Ovary (tissue), 9 donors: ENCODE data around the gene QPRT. TPM values are rescaled to one million over a fixed set of nuclear protein-coding genes. Genes with fewer than 3 reads are reported as not detected.

Source experiments
- DNase-seq, 5 donors: peaks; one replicate each; pipeline ENCODE4 v3.0.0-alpha.2; 2019 to 2020
- H3K27ac ChIP-seq, 2 donors: fragments of 200-600 bp; one replicate each; pipeline versions ENCODE4 v1.5.1 to v1.8.0; 2019 to 2022
- H3K27me3 ChIP-seq: fragments of 200-600 bp; one replicate; pipeline ENCODE4 v1.8.0; 2022
- H3K36me3 ChIP-seq: fragments of 200-600 bp; sonication (generic); one replicate; pipeline ENCODE4 v1.5.1; 2019
- H3K4me1 ChIP-seq: one replicate; pipeline ENCODE4 v1.8.1; 2013; ENCODE audit warnings: mild to moderate bottlenecking, moderate library complexity; ENCODE audit not compliant: insufficient read depth
- H3K4me3 ChIP-seq: fragments of 200-600 bp; sonication (generic); one replicate; pipeline ENCODE4 v1.5.1; 2017
- H3K9me3 ChIP-seq, 2 donors: fragments of 200-600 bp in 1 of 2; sonication (generic) in 1 of 2; one replicate each; pipeline versions ENCODE4 v1.5.1 to v1.8.1; 2013 to 2019; ENCODE audit warnings: mild to moderate bottlenecking in 1 of 2, moderate library complexity in 1 of 2
- EP300 ChIP-seq: sonication (generic); formaldehyde crosslinking; IDR thresholded peaks from one replicate; pipeline ENCODE4 v1.6.1; 2017; ENCODE audit warnings: antibody characterized with exemption
- POLR2A ChIP-seq: fragments of 450-650 bp; IDR thresholded peaks from one replicate; pipeline ENCODE4 v1.6.1; 2017; ENCODE audit warnings: antibody characterized with exemption, mild to moderate bottlenecking, moderate library complexity
- WGBS, 3 donors: extraction: QIAGEN DNeasy Blood & Tissue Kit in 1 of 3; methylation state at CpG; one replicate each; pipeline versions ENCODE4 v1.1.5 to v1.1.7; 2013 to 2017; 5-methylcytosine and 5-hydroxymethylcytosine counted together
- intact Hi-C, 4 donors: fragments of 100-400 bp; cut with DNase I; formaldehyde crosslinking; loops; one replicate each; pipeline versions ENCODE4 v1.11.0 to v1.15.1; 2022 to 2023
- polyA plus RNA-seq, 2 donors: library from polyadenylated mRNA; stranded (reverse); fragments of 200-250 nt in 1 of 2; fragments of 350-450 nt in 1 of 2; fragmentation: Illumina TruSeq in 1 of 2; extraction: RNeasy Lipid Tissue Mini Kit (QIAGEN cat#74804) in 1 of 2; gene quantifications; one replicate each; pipeline ENCODE4 v1.2.3, GENCODE V29; 2013 to 2014
- total RNA-seq, 7 donors: library from RNA; depleted of rRNA in 2 of 7; stranded (reverse); fragments of >200 nt in 2 of 7; fragmentation: NEBNext Ultra II Directional in 3 of 7; extraction: Animal tissue kit (Norgen Biotek cat#: 25700) in 3 of 7; gene quantifications; one replicate each; pipeline versions ENCODE4 v1.1.0 to v1.2.4, GENCODE V29; 2016 to 2023
- TF ChIP-seq, protein P1 (sequence below), 3 donors: fragments of 450-650 bp in 2 of 3; fragments of 200-600 bp in 1 of 3; IDR thresholded peaks; one replicate each; pipeline versions ENCODE4 v1.5.1 to v1.8.0; 2016 to 2022; ENCODE audit warnings: antibody characterized with exemption in 3 of 3, mild to moderate bottlenecking in 1 of 3
- donor health status: DM: no; HTN: no; CAD: no; lungs with moderate emphysema.
- donor health status: DM: no; HTN: no; CAD: no.
- donor health status: Bipolar disorder and iron deficiency.
- donor health status: DM: yes; HTN: yes; CAD: no.
- donor health status: DM: no; HTN: no; CAD: no.
- donor health status: DM: yes; HTN: yes; CAD: no.

The QPRT gene
- total and polyA plus RNA-seq, 9 donors, result 21.4 to 67.9 (median 43.1) TPM

GRCh38 chr16:29656688-29657523 lies 22.1 kb upstream of the QPRT start:
- TF ChIP-seq EP300, result no peak
- TF ChIP-seq POLR2A, result no peak
- TF ChIP-seq, protein P1, sequence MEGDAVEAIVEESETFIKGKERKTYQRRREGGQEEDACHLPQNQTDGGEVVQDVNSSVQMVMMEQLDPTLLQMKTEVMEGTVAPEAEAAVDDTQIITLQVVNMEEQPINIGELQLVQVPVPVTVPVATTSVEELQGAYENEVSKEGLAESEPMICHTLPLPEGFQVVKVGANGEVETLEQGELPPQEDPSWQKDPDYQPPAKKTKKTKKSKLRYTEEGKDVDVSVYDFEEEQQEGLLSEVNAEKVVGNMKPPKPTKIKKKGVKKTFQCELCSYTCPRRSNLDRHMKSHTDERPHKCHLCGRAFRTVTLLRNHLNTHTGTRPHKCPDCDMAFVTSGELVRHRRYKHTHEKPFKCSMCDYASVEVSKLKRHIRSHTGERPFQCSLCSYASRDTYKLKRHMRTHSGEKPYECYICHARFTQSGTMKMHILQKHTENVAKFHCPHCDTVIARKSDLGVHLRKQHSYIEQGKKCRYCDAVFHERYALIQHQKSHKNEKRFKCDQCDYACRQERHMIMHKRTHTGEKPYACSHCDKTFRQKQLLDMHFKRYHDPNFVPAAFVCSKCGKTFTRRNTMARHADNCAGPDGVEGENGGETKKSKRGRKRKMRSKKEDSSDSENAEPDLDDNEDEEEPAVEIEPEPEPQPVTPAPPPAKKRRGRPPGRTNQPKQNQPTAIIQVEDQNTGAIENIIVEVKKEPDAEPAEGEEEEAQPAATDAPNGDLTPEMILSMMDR (IDR thresholded peaks at IDR 0.05), result no peak
- H3K27me3 ChIP-seq, result no peaks in the 10 kb centered on the region
- intact Hi-C loops, result no loop called here
- H3K4me1 ChIP-seq, result no peaks in the 10 kb centered on the region
- H3K9me3 ChIP-seq, result no peaks in the 10 kb centered on the region
- H3K27ac ChIP-seq, result no peak overlapping the region
- DNase-seq, result no peak
- 70 to 74% (median 70%) methylated on average over 11 of the region's 11 CpGs for WGBS, 3 donors
- H3K4me3 ChIP-seq, result no peak overlapping the region
- H3K36me3 ChIP-seq, result no peaks in the 10 kb centered on the region

GRCh38 chr16:29658705-29659104 lies 20.3 kb upstream of the QPRT start:
- DNase-seq, result no peak
- no peak overlapping the region for H3K4me3 ChIP-seq
- H3K36me3 ChIP-seq, result no peaks in the 10 kb centered on the region
- no peaks in the 10 kb centered on the region for H3K4me1 ChIP-seq
- no peaks in the 10 kb centered on the region for H3K27me3 ChIP-seq
- 75 to 77% (median 77%) methylated on average over 6 of the region's 6 CpGs for WGBS, 3 donors
- H3K27ac ChIP-seq, result no peak overlapping the region
- TF ChIP-seq, protein P1 (IDR thresholded peaks at IDR 0.05), result no peak
- TF ChIP-seq POLR2A (no peak), EP300 (no peak)
- no peaks in the 10 kb centered on the region for H3K9me3 ChIP-seq
- intact Hi-C loops, result no loop called here

DNA sequence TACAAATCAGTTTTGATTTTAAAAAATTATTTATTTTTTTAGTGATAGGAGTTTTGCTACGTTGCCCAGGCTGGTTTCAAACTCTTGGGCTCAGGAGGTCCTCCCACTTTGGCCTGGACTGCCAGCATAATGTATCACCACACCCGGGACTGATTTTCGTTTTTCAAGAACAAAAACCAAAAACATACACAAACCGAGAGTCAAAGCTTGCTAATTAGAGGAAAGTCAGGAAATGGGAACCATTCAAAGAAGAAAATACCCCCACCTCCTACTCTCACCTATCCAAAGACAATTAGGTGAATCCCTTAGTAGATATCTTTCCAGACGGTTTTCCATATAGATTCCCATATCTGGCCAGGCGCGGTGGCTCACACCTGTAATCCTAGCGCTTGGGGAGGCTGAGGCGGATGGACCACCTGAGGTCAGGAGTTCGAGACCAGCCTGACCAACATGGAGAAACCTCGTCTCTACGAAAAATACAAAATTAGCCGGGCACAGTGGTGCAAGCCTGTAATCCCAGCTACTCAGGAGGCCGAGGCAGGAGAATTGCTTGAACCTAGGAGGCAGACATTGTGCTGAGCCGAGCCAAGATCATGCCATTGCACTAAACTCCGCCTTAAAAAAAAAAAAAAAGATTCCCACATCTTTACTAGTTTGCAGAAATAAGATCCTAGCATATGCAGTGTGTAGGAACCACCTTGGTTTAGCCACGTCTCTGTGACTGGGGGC lies 16.8 kb upstream of the QPRT start:
- TF ChIP-seq EP300 (no peak), POLR2A (no peak)
- TF ChIP-seq, protein P1 (IDR thresholded peaks at IDR 0.05), result no peak
- H3K9me3 ChIP-seq, result no peaks in the 10 kb centered on the region
- no peaks in the 10 kb centered on the region for H3K27me3 ChIP-seq
- intact Hi-C loops, result loop anchor here in 1 of 4 donors (10.0 kb wide), 1 partner anchor 113 kb away; the partner anchor contains the start of gene ZG16
- no peak overlapping the region for H3K4me3 ChIP-seq
- DNase-seq, result no peak
- no peaks in the 10 kb centered on the region for H3K36me3 ChIP-seq
- no peak overlapping the region for H3K27ac ChIP-seq
- H3K4me1 ChIP-seq, result peaks cover 5% of the 10 kb centered on the region
- WGBS, 3 donors, result 75 to 77% (median 76%) methylated on average over 17 of the region's 17 CpGs

DNA sequence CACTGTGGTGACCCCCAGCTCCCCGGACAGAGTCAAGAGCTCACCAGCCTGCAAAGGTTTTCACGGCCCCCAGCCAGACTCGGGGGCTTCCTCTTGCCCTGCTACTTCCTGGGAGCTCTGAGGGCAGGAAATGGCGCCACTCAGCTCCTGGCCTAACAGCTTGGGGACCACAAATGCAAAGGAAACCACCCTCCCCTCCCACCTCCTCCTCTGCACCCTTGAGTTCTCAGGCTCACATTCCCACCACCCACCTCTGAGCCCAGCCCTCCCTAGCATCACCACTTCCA lies 16.3 kb upstream of the QPRT start:
- Histone ChIP-seq H3K9me3 (no peaks in the 10 kb centered on the region), H3K27ac (no peak overlapping the region), H3K4me1 (peaks cover 5% of the 10 kb centered on the region), H3K36me3 (no peaks in the 10 kb centered on the region), H3K4me3 (no peak overlapping the region), H3K27me3 (no peaks in the 10 kb centered on the region)
- TF ChIP-seq EP300 (no peak), POLR2A (no peak)
- TF ChIP-seq, protein P1 (IDR thresholded peaks at IDR 0.05), result no peak
- intact Hi-C loops, result loop anchor here in 1 of 4 donors (10.0 kb wide), 1 partner anchor 112 kb away; the partner anchor contains the start of gene ZG16
- DNase-seq, result no peak
- 67 to 73% (median 71%) methylated on average over 4 of the region's 4 CpGs for WGBS, 3 donors
